IMR-90 (cell line): ENCODE results near the gene SERP2.

Experiments used
- CEBPB ChIP-seq: IDR thresholded peaks from 2 replicates; pipeline ENCODE4 v1.6.1; 2012; ENCODE audit warnings: low read depth, low read length, improper control_type of control experiment
- FOS ChIP-seq: fragments of 150-350 bp; IDR thresholded peaks from 2 replicates; pipeline ENCODE4 v1.6.1; 2016; ENCODE audit warnings: low read depth, low read length
- MAFK ChIP-seq: IDR thresholded peaks from 2 replicates; pipeline ENCODE4 v1.6.1; 2012; ENCODE audit warnings: low read depth, low read length, improper control_type of control experiment
- MXI1 ChIP-seq: IDR thresholded peaks from 2 replicates; pipeline ENCODE4 v1.6.1; 2012; ENCODE audit warnings: low read depth, mild to moderate bottlenecking, low read length, moderate library complexity, borderline replicate concordance
- NFE2L2 ChIP-seq: fragments of 150-350 bp; IDR thresholded peaks from 2 replicates; pipeline ENCODE4 v1.6.1; 2016; ENCODE audit warnings: low read depth, mild to moderate bottlenecking, low read length
- POLR2A ChIP-seq: IDR thresholded peaks from 2 replicates; pipeline ENCODE4 v1.6.1; 2012; ENCODE audit warnings: mild to moderate bottlenecking, low read depth, low read length
- RAD21 ChIP-seq: IDR thresholded peaks from 2 replicates; pipeline ENCODE4 v1.6.1; 2012; ENCODE audit warnings: low read length, improper control_type of control experiment
- RFX5 ChIP-seq: IDR thresholded peaks from 2 replicates; pipeline ENCODE4 v1.8.0; 2012; ENCODE audit warnings: low read depth, mild to moderate bottlenecking, low read length, moderate library complexity
- SMC3 ChIP-seq: fragments of 150-350 bp; IDR thresholded peaks from 2 replicates; pipeline ENCODE4 v1.6.1; 2016; ENCODE audit warnings: low read depth, mild to moderate bottlenecking, antibody characterized with exemption, low read length, moderate library complexity
- TF ChIP-seq, protein P1 (sequence below): conservative IDR thresholded peaks from 2 replicates; pipeline ENCODE4 v1.5.1; 2012; ENCODE audit warnings: mild to moderate bottlenecking, low read depth, low read length, improper control_type of control experiment
- TF ChIP-seq, protein P2 (sequence below): fragments of 150-350 bp; IDR thresholded peaks from 2 replicates; pipeline ENCODE4 v1.6.1; 2017; ENCODE audit warnings: mild to moderate bottlenecking, antibody characterized with exemption, low read length, low read depth

DNA sequence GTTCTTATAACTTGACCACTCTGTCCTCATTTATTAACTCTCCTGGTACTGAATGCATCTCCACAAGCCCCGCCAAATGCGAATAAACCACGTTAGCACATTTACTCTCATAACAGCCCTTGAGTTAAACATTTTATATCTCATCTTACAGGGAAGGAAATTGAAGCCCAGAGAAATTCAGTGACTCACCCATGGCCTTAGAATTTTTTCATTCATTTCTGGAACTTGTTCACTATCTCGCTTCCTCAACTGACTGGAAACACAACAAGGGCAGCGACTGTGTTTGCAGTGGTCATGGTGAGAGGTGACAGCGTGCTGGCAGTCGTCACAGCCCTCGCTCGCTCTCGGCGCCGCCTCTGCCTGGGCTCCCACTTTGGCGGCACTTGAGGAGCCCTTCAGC is 39.5 kb downstream of the SERP2 start:
- TF ChIP-seq, protein P1, sequence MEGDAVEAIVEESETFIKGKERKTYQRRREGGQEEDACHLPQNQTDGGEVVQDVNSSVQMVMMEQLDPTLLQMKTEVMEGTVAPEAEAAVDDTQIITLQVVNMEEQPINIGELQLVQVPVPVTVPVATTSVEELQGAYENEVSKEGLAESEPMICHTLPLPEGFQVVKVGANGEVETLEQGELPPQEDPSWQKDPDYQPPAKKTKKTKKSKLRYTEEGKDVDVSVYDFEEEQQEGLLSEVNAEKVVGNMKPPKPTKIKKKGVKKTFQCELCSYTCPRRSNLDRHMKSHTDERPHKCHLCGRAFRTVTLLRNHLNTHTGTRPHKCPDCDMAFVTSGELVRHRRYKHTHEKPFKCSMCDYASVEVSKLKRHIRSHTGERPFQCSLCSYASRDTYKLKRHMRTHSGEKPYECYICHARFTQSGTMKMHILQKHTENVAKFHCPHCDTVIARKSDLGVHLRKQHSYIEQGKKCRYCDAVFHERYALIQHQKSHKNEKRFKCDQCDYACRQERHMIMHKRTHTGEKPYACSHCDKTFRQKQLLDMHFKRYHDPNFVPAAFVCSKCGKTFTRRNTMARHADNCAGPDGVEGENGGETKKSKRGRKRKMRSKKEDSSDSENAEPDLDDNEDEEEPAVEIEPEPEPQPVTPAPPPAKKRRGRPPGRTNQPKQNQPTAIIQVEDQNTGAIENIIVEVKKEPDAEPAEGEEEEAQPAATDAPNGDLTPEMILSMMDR: no peak
- TF ChIP-seq CEBPB (no peak), FOS (no peak), POLR2A (no peak), NFE2L2 (no peak), MXI1 (no peak), MAFK (no peak), SMC3 (no peak), RAD21 (no peak), RFX5 (no peak)
- TF ChIP-seq, protein P2, sequence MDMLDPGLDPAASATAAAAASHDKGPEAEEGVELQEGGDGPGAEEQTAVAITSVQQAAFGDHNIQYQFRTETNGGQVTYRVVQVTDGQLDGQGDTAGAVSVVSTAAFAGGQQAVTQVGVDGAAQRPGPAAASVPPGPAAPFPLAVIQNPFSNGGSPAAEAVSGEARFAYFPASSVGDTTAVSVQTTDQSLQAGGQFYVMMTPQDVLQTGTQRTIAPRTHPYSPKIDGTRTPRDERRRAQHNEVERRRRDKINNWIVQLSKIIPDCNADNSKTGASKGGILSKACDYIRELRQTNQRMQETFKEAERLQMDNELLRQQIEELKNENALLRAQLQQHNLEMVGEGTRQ: no peak
